ENCODE data around the gene LRRIQ3.

The LRRIQ3 gene

GRCh38 chr1:74113333-74113732 is 84.6 kb downstream of the LRRIQ3 start:
- DNase-seq (ENCODE audit: low read depth in 2 of 3, low spot score in 2 of 3): no peak

DNA sequence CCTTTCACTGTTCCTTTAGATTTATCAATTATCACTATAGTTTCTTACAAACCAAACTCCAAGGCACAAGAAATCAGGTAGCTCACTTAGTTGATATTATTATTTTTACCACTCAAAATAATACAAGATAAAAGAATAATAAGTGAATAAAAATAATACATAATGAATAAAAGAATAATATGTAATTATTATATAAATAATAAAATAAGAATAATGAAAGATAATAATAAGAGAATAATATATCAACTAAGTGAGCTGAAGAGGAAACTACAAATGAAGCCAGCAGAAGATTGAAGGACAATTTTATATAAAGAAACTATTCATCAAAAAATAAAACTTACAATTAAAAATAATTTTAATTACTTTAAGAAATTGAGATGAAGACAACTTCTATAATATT is 90.6 kb downstream of the LRRIQ3 start:
- DNase-seq (ENCODE audit: low read depth in 2 of 3, low spot score in 2 of 3): no peak

DNA sequence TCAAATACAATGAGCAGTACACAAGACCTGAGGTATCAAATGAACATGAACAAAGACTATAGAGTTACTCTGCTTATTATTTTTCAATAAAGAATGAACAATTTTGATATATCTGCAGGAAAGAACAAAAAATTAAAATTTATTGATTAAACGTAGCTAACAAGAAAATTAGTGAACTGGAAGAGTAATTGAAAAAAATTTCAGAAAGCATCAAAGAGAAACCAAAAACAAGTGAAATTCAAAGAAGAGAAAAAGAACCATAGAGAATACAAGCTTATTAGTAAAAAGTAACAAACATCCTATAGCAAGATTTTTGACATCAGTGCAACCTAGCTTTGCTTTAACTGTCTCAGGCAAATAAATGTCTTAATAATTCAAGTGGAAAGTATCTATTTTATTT is 106.6 kb downstream of the LRRIQ3 start:
- no peak for DNase-seq (ENCODE audit: low read depth in 2 of 3, low spot score in 2 of 3)

DNA sequence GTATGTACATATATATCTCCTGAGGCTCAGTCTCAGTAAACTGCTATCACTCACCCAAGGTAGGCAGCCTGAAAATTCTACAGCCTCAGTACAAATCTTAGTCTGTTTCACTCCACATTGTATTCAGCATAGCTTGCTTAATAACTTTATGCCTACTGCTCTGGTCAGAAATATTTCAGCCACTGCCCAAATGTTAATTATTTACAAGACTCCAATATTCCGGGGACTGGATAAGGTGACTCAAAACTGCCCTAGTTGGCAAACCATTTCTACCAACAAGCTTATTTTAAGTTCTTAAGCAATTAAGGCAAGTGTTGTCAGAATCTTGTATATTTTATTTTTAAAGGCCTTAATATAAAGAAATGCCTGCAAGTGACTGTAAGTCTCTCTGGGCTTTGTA is 114.8 kb downstream of the LRRIQ3 start:
- DNase-seq (ENCODE audit: low read depth in 2 of 3, low spot score in 2 of 3): no peak

DNA sequence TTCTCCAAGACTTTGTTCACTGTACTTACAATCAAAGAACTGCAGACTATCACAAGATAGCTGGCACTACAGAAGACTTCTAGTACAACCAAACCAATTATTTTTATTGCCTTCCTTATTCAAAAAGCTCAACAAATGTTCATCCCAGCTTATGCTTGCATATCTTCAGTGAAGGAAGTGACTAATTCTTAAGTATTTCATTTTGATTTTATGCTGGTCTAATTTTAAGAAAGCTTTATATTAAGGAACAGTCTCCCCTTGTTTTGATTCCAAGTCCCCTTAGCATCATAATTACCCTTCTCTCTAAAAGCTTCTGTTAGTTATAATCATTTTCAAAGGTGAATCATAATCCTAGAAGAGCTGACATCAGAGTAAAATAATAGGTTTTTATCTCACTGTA is 132.9 kb downstream of the LRRIQ3 start:
- no peak for DNase-seq (ENCODE audit: low read depth in 2 of 3, low spot score in 2 of 3)

- no peak for DNase-seq (ENCODE audit: low read depth in 2 of 3, low spot score in 2 of 3)
These were observed 140.3 kb downstream of the LRRIQ3 start for GRCh38 chr1:74057719-74058118.

DNA sequence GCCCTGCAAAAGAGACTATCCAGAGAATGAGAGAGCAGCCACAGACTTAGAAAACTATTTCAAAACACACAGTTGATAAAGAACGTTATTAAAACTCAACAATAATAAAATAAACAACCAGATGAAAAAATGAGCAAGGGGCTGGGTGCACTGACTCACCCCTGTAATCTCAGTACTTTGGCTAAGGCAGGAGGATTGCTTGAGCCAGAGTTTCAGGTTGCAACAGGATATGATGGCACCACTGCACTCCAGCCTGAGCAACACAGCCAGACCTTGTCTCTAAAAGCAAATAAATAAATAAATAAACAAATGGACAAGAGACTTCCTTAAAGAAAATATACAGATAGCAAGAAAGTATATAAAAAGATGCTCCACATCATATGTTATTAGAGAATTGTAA is 144.6 kb downstream of the LRRIQ3 start:
- no peak for DNase-seq (ENCODE audit: low read depth in 2 of 3, low spot score in 2 of 3)

DNA sequence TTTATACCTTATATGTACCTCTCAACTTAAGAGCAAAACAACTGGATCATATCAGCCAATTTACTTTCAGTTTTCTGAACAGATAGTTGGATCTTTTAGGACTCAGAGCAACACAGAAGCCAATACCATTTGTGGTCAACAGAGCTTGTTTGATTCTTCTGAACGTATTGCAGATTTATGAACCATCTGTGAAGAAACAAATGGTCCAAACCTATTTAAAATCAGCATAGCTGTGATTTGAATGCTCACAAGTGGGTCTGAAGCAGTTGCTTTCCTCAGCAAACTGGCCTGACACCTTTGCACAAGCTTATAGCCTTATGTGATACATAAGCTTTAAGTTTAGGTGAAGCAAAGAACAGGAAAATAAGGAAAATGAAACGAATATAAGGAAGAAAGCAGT is 147.6 kb downstream of the LRRIQ3 start:
- DNase-seq (ENCODE audit: low read depth in 2 of 3, low spot score in 2 of 3): no peak

GRCh38 chr1:74038042-74038441 is 159.9 kb downstream of the LRRIQ3 start:
- no peak for DNase-seq (ENCODE audit: low read depth in 2 of 3, low spot score in 2 of 3)

DNA sequence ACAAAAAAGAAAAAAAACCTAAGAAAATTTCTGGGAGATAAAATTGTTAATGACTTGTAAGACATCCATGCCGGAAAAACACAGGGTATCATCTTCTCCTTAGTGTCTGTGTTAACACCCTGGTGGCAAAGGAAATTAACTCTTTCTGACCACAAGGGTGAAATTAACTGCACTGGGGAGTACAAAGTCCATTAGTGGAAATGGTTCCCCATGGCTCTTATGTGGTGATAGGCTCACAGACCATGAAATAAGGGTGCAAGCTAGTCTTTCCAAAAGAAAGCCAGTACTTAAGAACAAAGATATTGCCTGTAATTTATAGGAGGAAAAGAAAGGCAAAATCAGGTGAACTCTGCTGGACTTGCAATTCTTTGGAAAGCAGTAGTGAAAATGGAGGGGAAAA is 185.4 kb downstream of the LRRIQ3 start:
- no peak for DNase-seq (ENCODE audit: low read depth in 2 of 3, low spot score in 2 of 3)

- no peak for DNase-seq (ENCODE audit: low read depth in 2 of 3, low spot score in 2 of 3)
These were observed 186.2 kb downstream of the LRRIQ3 start for GRCh38 chr1:74011736-74012135.

DNA sequence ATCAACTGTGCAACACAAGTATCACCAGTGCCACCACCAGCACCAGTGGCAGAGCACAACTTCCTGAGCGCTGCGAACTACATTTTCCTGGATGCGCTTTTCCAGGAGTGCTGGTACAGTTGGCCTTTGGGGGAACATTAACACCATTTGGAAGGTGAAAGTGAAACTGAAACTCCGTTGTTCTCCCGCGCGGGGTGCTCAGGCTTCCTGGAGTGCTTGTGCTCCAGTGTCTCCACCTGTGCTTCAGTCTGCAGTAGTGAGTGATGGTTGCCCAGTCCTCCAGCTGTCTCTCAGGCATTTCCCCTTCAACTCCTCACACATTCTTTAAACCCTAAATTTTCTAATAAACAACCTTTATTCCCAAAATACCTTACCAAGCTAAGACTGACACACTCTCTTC is 187.8 kb downstream of the LRRIQ3 start:
- no peak for DNase-seq (ENCODE audit: low read depth in 2 of 3, low spot score in 2 of 3)

GRCh38 chr1:74005533-74005932 is 192.4 kb downstream of the LRRIQ3 start:
- DNase-seq (ENCODE audit: low read depth in 2 of 3, low spot score in 2 of 3): no peak

DNA sequence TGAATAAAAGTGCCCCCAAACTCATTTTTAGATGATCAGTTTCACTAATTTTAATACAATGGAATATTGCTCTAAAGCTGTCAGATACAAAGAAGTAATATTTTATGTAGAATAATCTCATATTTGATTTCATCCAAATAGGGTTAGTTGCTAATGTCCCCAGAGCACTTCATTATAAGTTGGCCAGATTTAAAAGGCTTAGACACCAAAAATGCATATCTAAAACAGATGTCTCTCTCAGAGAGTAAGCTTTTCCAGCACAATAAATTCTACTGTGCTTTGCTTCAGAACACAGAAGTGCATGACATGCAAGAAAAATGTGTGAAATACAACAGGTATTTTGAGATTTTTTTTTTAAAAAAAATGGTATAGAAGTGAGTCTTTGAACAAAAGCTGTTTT is 194.2 kb downstream of the LRRIQ3 start:
- no peak for DNase-seq (ENCODE audit: low read depth in 2 of 3, low spot score in 2 of 3)

GRCh38 chr1:73998348-73998959 is 199.5 kb downstream of the LRRIQ3 start:
- DNase-seq (ENCODE audit: low read depth in 2 of 3, low spot score in 2 of 3): no peak

GRCh38 chr1:73980324-73981040 is 217.5 kb downstream of the LRRIQ3 start:
- no peak for DNase-seq (ENCODE audit: low read depth in 2 of 3, low spot score in 2 of 3)

DNA sequence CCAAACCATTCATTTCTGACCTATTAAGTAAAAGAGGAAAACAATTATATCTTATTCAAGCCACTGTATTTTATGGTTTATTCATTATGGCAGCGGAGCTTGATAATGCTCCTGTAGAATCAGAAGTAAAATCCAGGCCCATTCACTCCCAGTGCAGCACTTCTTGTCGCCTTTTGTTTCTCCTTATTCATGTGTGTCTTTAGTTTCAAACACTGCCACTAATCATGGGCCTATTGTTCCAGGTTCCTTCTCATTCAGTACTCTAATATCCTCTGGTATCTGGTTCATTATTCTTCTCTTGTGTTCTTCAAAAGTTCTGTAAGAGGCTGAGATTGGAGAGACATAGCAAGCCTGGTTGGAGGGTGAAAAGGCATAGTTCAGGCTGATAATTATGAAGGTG is 218.3 kb downstream of the LRRIQ3 start:
- DNase-seq (ENCODE audit: low read depth in 2 of 3, low spot score in 2 of 3): no peak

- DNase-seq (ENCODE audit: low read depth in 2 of 3, low spot score in 2 of 3): no peak
These were observed 219.0 kb downstream of the LRRIQ3 start for GRCh38 chr1:73978964-73979363.
